Neutrophil (primary cell): Measurements from ENCODE around the gene TRIM24.

ENCODE experiments used
- H3K27ac ChIP-seq: fragments of 200-600 bp; sonication (generic); 2 replicates; pipeline ENCODE4 v1.5.1; 2016; ENCODE audit warnings: mild to moderate bottlenecking, moderate library complexity
- H3K27me3 ChIP-seq: fragments of 200-600 bp; sonication (generic); 2 replicates; pipeline ENCODE4 v1.6.0; 2016; ENCODE audit warnings: mild to moderate bottlenecking
- H3K36me3 ChIP-seq: fragments of 200-600 bp; sonication (generic); 2 replicates; pipeline ENCODE4 v1.5.1; 2017
- H3K4me1 ChIP-seq, 2 experiments: fragments of 200-600 bp in 1 of 2; sonication (generic) in 1 of 2; 1 replicate in 1 of 2; 2 replicates in 1 of 2; pipeline versions ENCODE4 v1.5.1 to v1.6.1; 2013 to 2016; ENCODE audit warnings: low read depth in 1 of 2, low read length in 1 of 2, mild to moderate bottlenecking in 1 of 2, moderate library complexity in 1 of 2; ENCODE audit not compliant: control insufficient read depth in 1 of 2, insufficient read depth in 1 of 2
- H3K4me3 ChIP-seq, 2 experiments: fragments of 200-600 bp in 1 of 2; sonication (generic) in 1 of 2; 1 replicate in 1 of 2; 2 replicates in 1 of 2; pipeline ENCODE4 v1.5.1; 2013 to 2016; ENCODE audit warnings: low read depth in 1 of 2, low read length in 1 of 2, mild to moderate bottlenecking in 1 of 2, moderate library complexity in 1 of 2
- H3K9me3 ChIP-seq: fragments of 200-600 bp; sonication (generic); 2 replicates; pipeline ENCODE4 v1.5.1; 2016
- TF ChIP-seq, protein P1 (sequence below): fragments of 200-600 bp; sonication (generic); IDR thresholded peaks from 2 replicates; pipeline ENCODE4 v1.5.1; 2016; ENCODE audit warnings: antibody characterized with exemption

TRIM24 gene

DNA sequence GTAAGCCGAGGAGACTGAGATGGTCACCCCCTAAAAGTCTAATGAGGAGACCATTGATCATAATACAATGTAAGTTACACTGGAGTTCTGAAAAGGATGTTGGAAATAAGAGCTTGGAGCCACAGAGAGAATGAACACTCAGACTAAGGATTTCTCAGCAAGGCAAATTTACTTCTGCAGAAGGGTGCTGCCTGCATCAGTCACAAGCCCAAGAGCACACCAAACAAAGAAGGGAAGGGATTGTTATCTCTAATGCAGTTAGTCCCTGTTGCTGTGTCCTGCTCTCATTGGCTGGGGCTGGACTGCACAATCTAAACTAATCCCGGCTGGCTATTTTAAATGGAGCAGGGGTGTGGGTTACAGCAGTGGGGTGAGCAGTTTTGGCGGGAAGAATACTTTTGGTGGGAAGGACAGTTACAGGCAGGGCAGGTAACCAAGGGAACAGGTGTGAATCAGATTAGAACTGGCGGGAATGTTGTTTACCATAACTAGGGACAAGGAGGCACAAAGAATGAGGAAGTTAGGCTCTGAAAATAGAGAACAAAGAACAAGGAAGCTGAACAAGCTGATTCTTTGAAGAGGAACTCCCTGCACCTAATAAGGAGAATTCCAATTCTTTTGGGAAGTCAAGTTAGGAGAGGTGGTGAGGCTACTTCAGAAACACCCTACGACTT, 30.3 kb upstream of the TRIM24 start:
- TF ChIP-seq, protein P1, sequence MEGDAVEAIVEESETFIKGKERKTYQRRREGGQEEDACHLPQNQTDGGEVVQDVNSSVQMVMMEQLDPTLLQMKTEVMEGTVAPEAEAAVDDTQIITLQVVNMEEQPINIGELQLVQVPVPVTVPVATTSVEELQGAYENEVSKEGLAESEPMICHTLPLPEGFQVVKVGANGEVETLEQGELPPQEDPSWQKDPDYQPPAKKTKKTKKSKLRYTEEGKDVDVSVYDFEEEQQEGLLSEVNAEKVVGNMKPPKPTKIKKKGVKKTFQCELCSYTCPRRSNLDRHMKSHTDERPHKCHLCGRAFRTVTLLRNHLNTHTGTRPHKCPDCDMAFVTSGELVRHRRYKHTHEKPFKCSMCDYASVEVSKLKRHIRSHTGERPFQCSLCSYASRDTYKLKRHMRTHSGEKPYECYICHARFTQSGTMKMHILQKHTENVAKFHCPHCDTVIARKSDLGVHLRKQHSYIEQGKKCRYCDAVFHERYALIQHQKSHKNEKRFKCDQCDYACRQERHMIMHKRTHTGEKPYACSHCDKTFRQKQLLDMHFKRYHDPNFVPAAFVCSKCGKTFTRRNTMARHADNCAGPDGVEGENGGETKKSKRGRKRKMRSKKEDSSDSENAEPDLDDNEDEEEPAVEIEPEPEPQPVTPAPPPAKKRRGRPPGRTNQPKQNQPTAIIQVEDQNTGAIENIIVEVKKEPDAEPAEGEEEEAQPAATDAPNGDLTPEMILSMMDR = no peak
- H3K27me3 ChIP-seq = no peaks in the 10 kb centered on the region
- no peak overlapping the region for H3K27ac ChIP-seq
- H3K4me3 ChIP-seq = no peak overlapping the region
- H3K4me1 ChIP-seq = no peaks in the 10 kb centered on the region
- H3K9me3 ChIP-seq = peaks cover 26% of the 10 kb centered on the region
- no peaks in the 10 kb centered on the region for H3K36me3 ChIP-seq

DNA sequence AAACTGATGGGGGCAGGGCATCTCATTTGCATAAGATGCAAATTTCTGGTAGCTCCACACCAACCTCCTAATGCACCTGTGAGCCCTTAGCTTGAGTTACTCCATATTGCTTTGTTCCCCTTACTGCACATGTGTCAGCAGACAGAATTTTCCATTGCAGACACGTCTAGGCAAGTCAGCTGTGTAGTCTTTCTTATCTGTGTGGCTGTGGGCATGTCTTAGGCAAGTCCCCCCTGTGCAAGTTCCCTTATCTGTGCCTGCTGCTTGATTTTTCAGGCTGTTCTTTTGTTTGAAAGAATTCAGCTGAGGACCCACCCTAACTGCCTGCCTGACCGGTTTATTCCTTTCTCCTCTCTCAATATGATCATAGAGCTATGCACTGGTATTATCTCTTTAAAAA, 28.5 kb upstream of the TRIM24 start:
- no peak overlapping the region for H3K4me3 ChIP-seq

GRCh38 chr7:138433583-138434443, 26.2 kb upstream of the TRIM24 start:
- Histone ChIP-seq H3K9me3 (peaks cover 22% of the 10 kb centered on the region), H3K27me3 (no peaks in the 10 kb centered on the region), H3K4me3 (no peak overlapping the region), H3K4me1 (no peaks in the 10 kb centered on the region), H3K36me3 (no peaks in the 10 kb centered on the region), H3K27ac (no peak overlapping the region)
- TF ChIP-seq, protein P1 = no peak

More for the DNA sequence above, 28.5 kb upstream of the TRIM24 start:
- Histone ChIP-seq H3K4me1 (no peaks in the 10 kb centered on the region), H3K9me3 (peaks cover 26% of the 10 kb centered on the region), H3K27ac (no peak overlapping the region), H3K36me3 (no peaks in the 10 kb centered on the region), H3K27me3 (no peaks in the 10 kb centered on the region)
- TF ChIP-seq, protein P1 = no peak

- Histone ChIP-seq H3K27me3 (no peaks in the 10 kb centered on the region), H3K4me3 (no peak overlapping the region), H3K4me1 (no peaks in the 10 kb centered on the region), H3K36me3 (no peaks in the 10 kb centered on the region), H3K27ac (no peak overlapping the region), H3K9me3 (peaks cover 14% of the 10 kb centered on the region)
- TF ChIP-seq, protein P1 = no peak
Observed at GRCh38 chr7:138434597-138435019, 25.5 kb upstream of the TRIM24 start.

- Histone ChIP-seq H3K36me3 (no peaks in the 10 kb centered on the region), H3K27me3 (no peaks in the 10 kb centered on the region), H3K9me3 (peaks cover 6% of the 10 kb centered on the region), H3K4me3 (no peak overlapping the region), H3K4me1 (no peaks in the 10 kb centered on the region), H3K27ac (no peak overlapping the region)
- TF ChIP-seq, protein P1 = no peak
Observed at GRCh38 chr7:138435231-138435919, 24.7 kb upstream of the TRIM24 start.
